GM18867 (cell line): ENCODE results near the gene HSFX3.

Source experiments
- ATAC-seq: cut with Tn5 transposase; IDR thresholded peaks from one replicate; pipeline ENCODE4 v1.9.1; 2021; ENCODE audit warnings: mild to moderate bottlenecking, moderate library complexity; ENCODE audit not compliant: unreplicated experiment

HSFX3 gene

GRCh38 chrX:149518236-149518635 lies 31.5 kb downstream of the HSFX3 start:
- no peak for ATAC-seq

GRCh38 chrX:149517308-149517707 lies 32.4 kb downstream of the HSFX3 start:
- ATAC-seq = no peak

DNA sequence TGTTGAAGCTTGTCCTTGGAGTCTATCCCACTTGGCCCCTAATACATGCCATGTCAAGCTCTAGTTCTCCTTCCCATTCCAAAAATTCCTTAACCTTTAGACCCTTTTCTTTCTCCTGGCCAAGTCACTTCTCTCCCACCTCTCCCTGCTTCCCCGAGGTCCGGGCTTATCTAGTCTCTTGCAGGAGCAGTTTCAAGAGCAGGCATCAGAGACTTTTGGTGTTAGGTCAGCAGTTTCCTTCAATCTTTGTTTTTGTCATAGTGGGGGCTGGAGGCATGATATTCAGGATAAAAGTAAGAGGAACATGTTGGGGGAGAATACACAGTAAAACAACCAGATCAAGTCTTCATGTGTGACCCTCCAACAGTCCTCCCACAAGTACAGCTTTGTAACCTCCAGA lies 33.1 kb downstream of the HSFX3 start:
- no peak for ATAC-seq

- ATAC-seq = no peak
These were observed 33.6 kb downstream of the HSFX3 start for GRCh38 chrX:149515954-149516602.

- ATAC-seq = no peak
These were observed 35.8 kb downstream of the HSFX3 start for GRCh38 chrX:149513825-149514428.

DNA sequence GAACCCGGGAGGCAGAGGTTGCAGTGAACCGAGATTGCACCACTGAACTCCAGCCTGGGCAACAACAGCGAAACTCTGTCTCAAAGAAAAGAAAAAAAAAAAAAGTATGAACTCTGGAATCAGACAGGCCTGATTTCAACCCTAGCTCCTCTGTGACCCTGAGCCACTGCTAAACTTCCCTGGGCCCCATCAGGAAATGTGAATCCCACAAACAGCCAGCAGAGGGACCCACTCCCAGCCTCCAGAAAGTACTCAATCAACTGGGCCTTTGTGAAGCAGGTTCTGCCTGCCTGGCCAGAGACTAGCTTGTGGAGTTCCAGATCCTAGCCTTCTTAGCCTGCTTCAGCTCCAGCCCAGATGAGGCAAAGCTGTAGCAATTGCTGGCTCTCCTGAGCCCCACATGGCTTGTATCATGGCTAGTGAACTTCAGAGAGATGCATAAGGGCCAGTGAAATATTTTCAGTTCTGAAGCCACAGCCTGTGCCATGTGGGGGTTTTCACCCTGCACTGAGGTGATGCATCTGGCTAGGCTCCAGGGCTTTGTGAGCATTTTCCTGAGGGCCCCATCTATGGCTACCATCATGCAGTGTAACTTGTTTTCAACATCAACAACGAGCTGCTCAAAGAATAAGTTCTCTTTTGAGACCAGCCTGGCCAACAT lies 37.4 kb downstream of the HSFX3 start:
- ATAC-seq = peak; percentile 93

GRCh38 chrX:149511081-149511480 lies 38.6 kb downstream of the HSFX3 start:
- ATAC-seq = no peak

DNA sequence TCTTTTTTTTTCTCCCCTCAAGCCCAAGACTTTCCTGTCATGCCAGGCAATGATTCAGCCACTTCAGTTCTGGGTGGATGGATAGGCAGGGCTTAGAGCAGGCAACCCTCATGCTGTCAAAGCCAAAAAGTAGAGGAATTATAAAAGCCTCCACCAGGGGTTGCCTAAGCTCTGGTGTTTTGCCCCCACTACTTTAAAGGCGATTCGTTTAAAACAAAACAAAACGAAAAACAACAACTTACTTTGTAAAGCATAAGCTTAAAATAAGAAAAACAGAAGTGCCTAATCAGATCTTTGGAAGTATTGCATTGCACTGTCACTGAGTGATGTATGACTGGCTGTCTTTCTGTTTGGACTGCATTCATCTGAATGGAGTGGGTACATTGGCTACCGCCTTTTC lies 39.3 kb downstream of the HSFX3 start:
- ATAC-seq = peak; percentile 44

GRCh38 chrX:149508467-149508866 lies 41.3 kb downstream of the HSFX3 start:
- no peak for ATAC-seq

DNA sequence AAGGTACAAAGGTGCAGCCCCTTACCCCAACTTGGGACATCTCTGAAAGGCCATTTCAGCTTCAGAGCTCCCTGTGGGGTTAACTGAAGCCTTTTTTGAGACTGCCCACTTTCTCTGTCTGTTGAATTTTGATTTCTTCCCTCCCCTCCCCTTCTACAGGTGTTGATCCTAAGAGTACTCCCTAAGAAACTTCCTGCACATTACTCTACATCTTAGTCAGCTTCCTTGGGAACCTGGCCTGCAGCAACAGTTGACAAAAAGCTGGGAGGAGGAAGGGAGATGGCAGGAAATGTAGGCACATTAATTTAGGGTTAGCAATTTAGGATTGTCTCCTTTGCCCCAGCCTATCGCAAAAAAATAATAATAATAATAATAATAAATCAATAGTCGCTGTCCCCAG lies 43.4 kb downstream of the HSFX3 start:
- no peak for ATAC-seq

DNA sequence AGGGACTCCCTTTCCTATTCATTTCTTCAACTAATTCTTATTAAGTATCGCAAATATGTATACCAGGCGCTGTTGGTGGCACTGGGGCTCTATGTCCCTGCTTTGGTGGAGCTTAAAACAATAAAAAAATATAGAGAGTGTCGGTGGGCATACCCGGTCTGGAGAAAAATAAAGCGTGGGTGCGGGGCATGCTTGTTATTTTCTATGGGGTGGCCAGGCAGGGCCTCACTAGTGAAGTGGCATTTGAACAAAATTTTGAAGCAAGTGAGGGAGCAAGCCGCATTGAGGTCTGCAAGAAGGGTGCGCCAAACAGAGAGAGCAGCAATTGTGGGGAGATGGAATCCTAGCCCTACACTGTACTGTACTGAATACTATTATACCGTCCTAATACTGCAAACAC lies 44.1 kb downstream of the HSFX3 start:
- no peak for ATAC-seq

DNA sequence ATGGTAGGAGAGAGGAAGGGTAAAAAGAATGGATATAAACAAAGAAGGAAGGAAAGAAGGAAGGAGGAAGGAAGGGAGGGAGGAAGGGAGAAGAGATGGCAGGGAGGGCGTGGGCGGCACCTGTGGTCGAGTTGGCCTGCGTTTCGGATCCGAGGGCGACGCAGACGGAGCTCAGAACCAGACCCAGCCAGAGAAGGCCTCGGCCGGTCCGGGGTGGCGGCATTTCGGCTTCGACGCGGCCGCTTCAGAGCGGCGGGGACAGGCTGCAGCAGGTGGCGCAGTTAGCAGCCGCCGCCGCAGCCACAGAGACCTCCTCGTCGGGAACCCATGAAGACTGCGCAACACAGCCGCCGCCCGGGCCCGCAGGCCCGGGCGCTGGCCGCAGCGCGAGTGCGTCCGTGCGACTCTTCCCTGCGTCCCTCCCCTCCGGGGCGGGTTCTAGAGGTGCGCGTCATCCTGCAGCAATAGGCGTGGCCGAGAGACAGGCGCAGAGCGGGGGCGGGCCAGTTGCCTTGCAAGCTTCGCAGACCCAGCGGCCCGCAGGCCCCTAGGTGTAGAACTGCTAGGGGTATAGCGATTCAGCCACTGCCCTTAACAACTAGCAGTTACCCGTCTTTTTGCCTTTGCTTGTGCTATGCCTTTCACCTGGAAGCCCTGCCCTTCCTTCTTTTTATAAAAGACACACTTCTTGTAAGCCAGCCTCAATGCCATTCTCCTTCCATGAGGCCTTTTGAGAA lies 44.6 kb downstream of the HSFX3 start, which contains the start of gene IDS:
IDS (minus strand) TSS at position 392 of the 737 bp plus-strand sequence; CDS start at position 223, 169 bp downstream.
- peak; percentile 74 for ATAC-seq

- ATAC-seq = peak; percentile 40
These were observed 45.4 kb downstream of the HSFX3 start for GRCh38 chrX:149504226-149504914.

DNA sequence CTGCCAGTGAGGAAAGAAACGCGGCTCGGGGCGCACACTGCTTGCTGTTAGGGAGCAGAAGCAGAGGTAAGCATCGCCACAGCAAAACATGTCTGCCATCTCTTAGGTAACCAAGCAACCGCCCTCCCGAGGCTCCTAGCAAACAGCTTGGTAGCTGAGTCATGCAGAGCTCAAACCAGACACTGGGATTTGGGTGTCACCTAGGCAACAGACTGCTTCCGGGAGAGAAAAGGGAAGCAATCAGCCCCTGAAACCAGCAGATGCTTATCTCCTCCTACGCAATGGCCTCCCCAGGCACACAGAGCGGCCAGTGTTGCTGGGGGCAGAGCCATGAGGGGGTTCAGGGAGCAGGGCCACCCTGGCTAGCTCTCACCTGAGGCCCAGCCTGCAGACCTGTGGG lies 46.3 kb downstream of the HSFX3 start:
- peak; percentile 71 for ATAC-seq

DNA sequence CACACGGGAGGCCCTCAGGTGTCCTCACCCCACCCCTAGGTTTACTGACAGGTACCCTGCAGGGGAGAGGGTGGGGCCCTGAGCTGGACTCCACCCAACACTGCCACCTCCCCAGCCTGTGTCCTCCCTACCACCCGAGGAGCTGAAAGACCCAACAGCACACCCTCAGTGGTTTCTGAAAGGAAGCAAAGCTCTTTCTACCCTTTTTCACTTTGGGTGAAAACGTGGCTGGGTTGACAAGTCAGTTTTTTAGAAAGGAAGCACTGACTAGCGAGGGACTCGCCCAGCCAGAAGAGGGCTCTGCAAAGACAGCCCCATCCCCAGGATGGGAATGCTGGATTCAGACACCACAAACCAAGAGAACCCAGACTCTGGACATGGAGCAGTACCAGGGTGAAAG lies 46.8 kb downstream of the HSFX3 start:
- ATAC-seq = peak; percentile 33

DNA sequence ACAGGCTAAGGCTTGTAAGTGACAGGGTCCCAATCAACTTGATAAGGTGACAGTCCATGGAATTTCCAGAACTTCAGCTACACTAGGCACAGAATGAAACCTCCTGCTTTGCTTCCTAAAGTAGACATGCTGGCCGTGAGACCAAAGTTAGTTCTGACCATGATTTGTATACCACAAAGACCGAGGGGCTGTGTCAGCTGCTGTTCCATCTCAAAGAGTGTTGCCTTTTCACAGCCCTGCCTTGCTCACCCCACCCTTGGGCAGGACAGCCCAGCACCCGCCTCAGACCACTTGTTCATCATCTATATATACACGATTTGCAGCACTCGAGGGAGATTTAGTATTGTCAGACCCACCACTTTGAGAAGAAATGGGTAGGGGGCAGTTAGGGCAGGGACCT lies 50.0 kb downstream of the HSFX3 start:
- ATAC-seq = no peak

- ATAC-seq = no peak
These were observed 51.0 kb downstream of the HSFX3 start for GRCh38 chrX:149498767-149499166.
